Upper lobe of right lung (tissue), 1 donor: Measurements from ENCODE around the gene PURA. TPM values are rescaled to one million over a fixed set of nuclear protein-coding genes. Genes with fewer than 3 reads are reported as not detected.
A peak's percentile ranks its signal among the peaks of the same experiment; 100 is the strongest.

Source experiments
- ATAC-seq: fragments of 200-7000 bp; cut with Tn5 transposase; one replicate; pipeline ENCODE4 v1.9.1; 2020; ENCODE audit warnings: mild to moderate bottlenecking, moderate library complexity
- DNase-seq: peaks from one replicate; pipeline ENCODE4 v3.0.0-alpha.2; 2020
- H3K27ac ChIP-seq: fragments of 200-600 bp; one replicate; pipeline ENCODE4 v1.8.0; 2022
- H3K27me3 ChIP-seq: fragments of 200-600 bp; one replicate; pipeline ENCODE4 v1.8.0; 2022; ENCODE audit warnings: mild to moderate bottlenecking
- H3K36me3 ChIP-seq: fragments of 200-600 bp; one replicate; pipeline ENCODE4 v1.8.0; 2022
- H3K4me1 ChIP-seq: fragments of 200-600 bp; one replicate; pipeline ENCODE4 v1.8.0; 2022
- H3K4me3 ChIP-seq: fragments of 200-600 bp; one replicate; pipeline ENCODE4 v1.8.0; 2022; ENCODE audit warnings: mild to moderate bottlenecking
- H3K9me3 ChIP-seq: fragments of 200-600 bp; one replicate; pipeline ENCODE4 v1.8.0; 2022
- intact Hi-C: fragments of 100-400 bp; cut with DNase I; formaldehyde crosslinking; loops from one replicate; pipeline ENCODE4 v1.11.0; 2022
- total RNA-seq: library from RNA; stranded (reverse); fragmentation: NEBNext Ultra II Directional; extraction: Animal tissue kit (Norgen Biotek cat#: 25700); gene quantifications from one replicate; pipeline ENCODE4 v1.2.1, GENCODE V29; 2021
- TF ChIP-seq, protein P1 (sequence below): fragments of 200-600 bp; IDR thresholded peaks from one replicate; pipeline ENCODE4 v1.8.0; 2022; ENCODE audit warnings: antibody characterized with exemption
- donor health status: DM: no; HTN: yes; CAD: no; lungs with severe emphysema.

PURA gene
- total RNA-seq, 1 donor from 2014 or later = 31.5 TPM

DNA sequence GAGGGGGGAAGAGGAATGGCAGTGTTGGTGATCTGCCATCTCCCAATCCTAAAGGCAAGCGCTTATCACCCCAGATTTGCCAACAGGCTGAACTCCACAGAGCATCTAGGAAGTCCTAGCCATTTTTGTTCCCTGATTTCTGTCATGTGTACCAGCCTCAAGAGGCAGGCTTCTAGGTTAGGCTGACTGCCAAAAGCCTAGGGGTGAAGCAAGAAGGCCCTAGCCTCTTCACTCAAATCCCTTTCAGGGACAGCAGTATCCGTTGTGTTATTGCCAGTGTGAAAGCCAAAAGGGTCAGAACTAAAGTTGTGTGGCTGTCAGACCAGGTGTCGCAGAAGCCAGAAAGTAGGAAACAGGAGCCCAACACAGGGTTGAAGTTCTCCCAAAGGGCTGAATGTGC is 26.5 kb downstream of the PURA start:
- Histone ChIP-seq H3K36me3 (no peaks in the 10 kb centered on the region), H3K9me3 (no peaks in the 10 kb centered on the region), H3K27ac (peak overlapping the region; percentile 19), H3K27me3 (no peaks in the 10 kb centered on the region), H3K4me3 (no peak overlapping the region), H3K4me1 (peaks cover 19% of the 10 kb centered on the region)
- TF ChIP-seq, protein P1, sequence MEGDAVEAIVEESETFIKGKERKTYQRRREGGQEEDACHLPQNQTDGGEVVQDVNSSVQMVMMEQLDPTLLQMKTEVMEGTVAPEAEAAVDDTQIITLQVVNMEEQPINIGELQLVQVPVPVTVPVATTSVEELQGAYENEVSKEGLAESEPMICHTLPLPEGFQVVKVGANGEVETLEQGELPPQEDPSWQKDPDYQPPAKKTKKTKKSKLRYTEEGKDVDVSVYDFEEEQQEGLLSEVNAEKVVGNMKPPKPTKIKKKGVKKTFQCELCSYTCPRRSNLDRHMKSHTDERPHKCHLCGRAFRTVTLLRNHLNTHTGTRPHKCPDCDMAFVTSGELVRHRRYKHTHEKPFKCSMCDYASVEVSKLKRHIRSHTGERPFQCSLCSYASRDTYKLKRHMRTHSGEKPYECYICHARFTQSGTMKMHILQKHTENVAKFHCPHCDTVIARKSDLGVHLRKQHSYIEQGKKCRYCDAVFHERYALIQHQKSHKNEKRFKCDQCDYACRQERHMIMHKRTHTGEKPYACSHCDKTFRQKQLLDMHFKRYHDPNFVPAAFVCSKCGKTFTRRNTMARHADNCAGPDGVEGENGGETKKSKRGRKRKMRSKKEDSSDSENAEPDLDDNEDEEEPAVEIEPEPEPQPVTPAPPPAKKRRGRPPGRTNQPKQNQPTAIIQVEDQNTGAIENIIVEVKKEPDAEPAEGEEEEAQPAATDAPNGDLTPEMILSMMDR = no peak
- intact Hi-C loops = no loop called here
- no peak for DNase-seq
- ATAC-seq = peak; percentile 61

DNA sequence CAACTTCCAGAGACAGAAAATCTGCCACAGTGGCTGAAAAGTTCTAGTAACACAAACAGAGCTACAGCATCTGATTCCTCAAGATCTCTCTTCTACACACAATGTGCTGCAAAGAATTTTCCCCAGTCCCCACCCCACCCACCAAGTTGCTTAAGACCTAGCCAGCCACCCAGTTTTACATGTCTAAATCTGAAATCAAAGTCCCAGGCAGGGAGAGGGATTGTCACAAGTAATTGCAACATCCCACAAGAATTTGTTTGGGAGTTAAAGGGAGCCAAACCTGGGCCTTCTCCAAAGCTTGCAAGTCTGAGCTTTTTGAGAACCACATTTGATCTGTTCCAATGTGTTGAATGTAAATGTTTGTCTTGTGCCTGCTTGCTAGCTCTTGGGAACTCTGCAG is 27.3 kb downstream of the PURA start:
- Histone ChIP-seq H3K9me3 (no peaks in the 10 kb centered on the region), H3K36me3 (no peaks in the 10 kb centered on the region), H3K27me3 (no peaks in the 10 kb centered on the region), H3K4me3 (no peak overlapping the region), H3K4me1 (peaks cover 27% of the 10 kb centered on the region), H3K27ac (no peak overlapping the region)
- ATAC-seq (peak; percentile 51), DNase-seq (no peak)
- intact Hi-C loops = no loop called here
- TF ChIP-seq, protein P1 = no peak

DNA sequence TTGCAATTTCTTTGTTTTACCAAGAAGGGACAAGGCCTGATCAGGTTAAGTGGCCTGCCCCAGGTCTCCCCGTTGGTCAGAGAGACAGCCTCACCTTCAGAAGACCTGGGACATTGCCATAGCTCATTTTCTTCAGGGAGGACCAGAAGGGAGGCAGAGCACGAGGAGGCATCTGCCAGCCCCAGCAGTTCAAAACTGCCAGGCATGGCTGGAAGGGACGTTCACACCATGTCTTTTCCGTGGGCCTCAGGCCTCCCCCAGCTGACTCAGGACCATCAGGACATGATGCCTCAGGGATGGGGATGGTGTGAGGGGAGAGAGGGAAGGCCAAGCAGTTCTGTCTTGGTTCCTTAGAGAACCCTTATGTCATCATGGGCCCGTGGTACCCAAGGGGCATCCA is 28.3 kb downstream of the PURA start:
- no peak overlapping the region for H3K27ac ChIP-seq
- intact Hi-C loops = no loop called here
- ATAC-seq = no peak
- TF ChIP-seq, protein P1 = no peak
- no peaks in the 10 kb centered on the region for H3K27me3 ChIP-seq
- peaks cover 31% of the 10 kb centered on the region for H3K4me1 ChIP-seq
- no peak overlapping the region for H3K4me3 ChIP-seq
- H3K36me3 ChIP-seq = no peaks in the 10 kb centered on the region
- H3K9me3 ChIP-seq = no peaks in the 10 kb centered on the region
- no peak for DNase-seq

DNA sequence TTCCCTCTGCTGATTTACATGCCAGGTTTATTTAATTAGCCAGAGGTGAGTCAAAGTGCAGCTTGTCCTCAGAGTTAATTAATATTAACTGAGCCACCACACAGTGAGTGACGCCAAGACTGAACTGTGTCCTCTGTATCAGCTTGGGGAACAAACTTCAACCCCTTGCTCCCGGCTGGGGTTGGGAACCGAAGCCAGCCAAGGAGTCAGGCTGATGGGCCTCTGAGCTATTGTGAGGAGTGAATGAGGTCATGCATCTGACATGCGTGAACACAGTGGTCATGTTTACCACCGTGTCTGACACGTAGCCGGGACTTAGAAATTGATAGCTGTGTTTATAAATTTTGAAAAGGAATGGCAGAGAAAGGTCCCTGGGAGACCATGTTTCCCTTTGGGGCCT is 28.9 kb downstream of the PURA start:
- H3K4me1 ChIP-seq = peaks cover 31% of the 10 kb centered on the region
- no peak for DNase-seq
- H3K9me3 ChIP-seq = no peaks in the 10 kb centered on the region
- no peaks in the 10 kb centered on the region for H3K36me3 ChIP-seq
- no peak overlapping the region for H3K27ac ChIP-seq
- TF ChIP-seq, protein P1 = no peak
- intact Hi-C loops = no loop called here
- ATAC-seq = no peak
- H3K27me3 ChIP-seq = no peaks in the 10 kb centered on the region
- H3K4me3 ChIP-seq = no peak overlapping the region

DNA sequence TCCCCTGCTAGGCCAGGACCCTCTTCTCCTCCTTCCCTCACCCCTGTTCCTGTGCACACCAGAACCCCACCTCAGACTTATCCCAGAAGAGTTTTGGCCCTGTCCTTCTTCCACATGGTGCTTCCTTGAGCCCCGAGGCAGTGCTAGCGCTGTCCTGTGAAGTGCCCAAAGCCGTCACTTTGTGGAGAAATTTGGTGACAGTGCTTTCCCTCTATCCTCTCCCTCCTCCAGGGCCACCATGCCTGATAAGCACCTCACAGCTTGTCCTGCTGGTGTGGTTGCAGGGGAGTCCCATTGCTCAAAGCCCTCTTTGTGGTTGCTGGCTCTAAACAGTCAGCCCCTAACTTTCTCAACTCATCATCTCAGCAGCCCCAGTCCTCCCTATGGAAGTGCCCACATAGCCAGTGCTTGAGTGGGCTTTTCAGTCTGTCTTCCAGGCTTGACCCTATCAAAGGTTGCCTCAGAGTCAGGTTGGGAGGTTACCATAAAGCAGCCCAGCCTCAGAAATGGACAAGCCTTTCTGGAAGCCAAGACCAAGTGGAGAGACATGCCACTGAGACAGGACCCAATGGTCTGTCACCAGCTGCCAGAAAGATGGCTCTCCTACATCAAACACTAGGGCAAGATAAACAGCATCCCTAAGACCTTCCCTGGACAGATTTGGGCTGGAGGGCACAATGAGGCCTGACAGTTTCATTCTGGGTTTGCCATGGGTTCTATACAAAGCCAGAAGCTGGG is 29.8 kb downstream of the PURA start:
- TF ChIP-seq, protein P1 = no peak
- no peak for ATAC-seq
- H3K9me3 ChIP-seq = no peaks in the 10 kb centered on the region

More for the DNA sequence above, 29.8 kb downstream of the PURA start:
- Histone ChIP-seq H3K27ac (no peak overlapping the region), H3K27me3 (no peaks in the 10 kb centered on the region), H3K4me3 (no peak overlapping the region), H3K36me3 (no peaks in the 10 kb centered on the region), H3K4me1 (peaks cover 31% of the 10 kb centered on the region)
- intact Hi-C loops = no loop called here
- DNase-seq = no peak
